H1 (cell line): ENCODE data around the gene S1PR1. TPM values are rescaled to one million over a fixed set of nuclear protein-coding genes. Genes with fewer than 3 reads are reported as not detected.

Experiments used
- CTBP2 ChIP-seq: IDR thresholded peaks from 2 replicates; pipeline ENCODE4 v1.7.0; 2011; ENCODE audit warnings: borderline replicate concordance, mild to moderate bottlenecking, moderate library complexity, mixed read lengths, low read length; ENCODE audit not compliant: insufficient read depth, insufficient read length
- FOSL1 ChIP-seq: IDR thresholded peaks from 2 replicates; pipeline ENCODE4 v1.6.1; 2011; ENCODE audit warnings: mild to moderate bottlenecking, low read depth, low read length, moderate library complexity; ENCODE audit not compliant: insufficient read depth
- JUN ChIP-seq: IDR thresholded peaks from 2 replicates; pipeline ENCODE4 v1.6.1; 2011; ENCODE audit warnings: low read depth, mild to moderate bottlenecking, improper control_type of control experiment, low read length
- SP1 ChIP-seq: IDR thresholded peaks from 2 replicates; pipeline ENCODE4 v1.6.1; 2011; ENCODE audit warnings: low read depth, low read length
- polyA plus RNA-seq, 7 experiments: library from polyadenylated mRNA; depleted of rRNA in 3 of 7; stranded (reverse) in 5 of 7; unstranded in 2 of 7; fragments of >200 nt in 5 of 7; fragments of 200-250 nt in 2 of 7; gene quantifications; 1 replicate in 5 of 7; 2 replicates in 1 of 7; 4 replicates in 1 of 7; pipeline versions ENCODE4 v1.2.1 to v1.2.3, GENCODE V29; 2011 to 2013; ENCODE audit warnings: missing spikeins in 2 of 7, mixed read lengths in 2 of 7
- total RNA-seq: library from RNA; stranded (reverse); fragmentation: NEBNext Ultra II Directional; extraction: Animal tissue kit (Norgen Biotek cat#: 25700); gene quantifications from 2 replicates; pipeline ENCODE4 v1.2.1, GENCODE V29; 2021

S1PR1 gene
- total and polyA plus RNA-seq, 2 of the 8 experiments (the other 6 are each of a cell fraction or from before 2014, with no cell fraction given): 3.5 to 5.5 TPM

GRCh38 chr1:101239095-101240040, 2.5 kb downstream of the S1PR1 start (continued):
- TF ChIP-seq SP1 (no peak), FOSL1 (no peak), JUN (no peak), CTBP2 (no peak)
